RCC 7860 (cell line): ENCODE data around the gene FGF4.

Experiments
- DNase-seq: peaks from one replicate; pipeline ENCODE4 v3.0.0-alpha.2; 2015; ENCODE audit warnings: low spot score
- FAIRE-seq: peaks from 2 replicates; lab custom pipeline; 2012; peaks lifted over from hg19 to GRCh38; lab: Jason Lieb, UNC

The FGF4 gene

GRCh38 chr11:69808667-69809086 is 33.5 kb upstream of the FGF4 start:
- DNase-seq = no peak
- FAIRE-seq = no peak

DNA sequence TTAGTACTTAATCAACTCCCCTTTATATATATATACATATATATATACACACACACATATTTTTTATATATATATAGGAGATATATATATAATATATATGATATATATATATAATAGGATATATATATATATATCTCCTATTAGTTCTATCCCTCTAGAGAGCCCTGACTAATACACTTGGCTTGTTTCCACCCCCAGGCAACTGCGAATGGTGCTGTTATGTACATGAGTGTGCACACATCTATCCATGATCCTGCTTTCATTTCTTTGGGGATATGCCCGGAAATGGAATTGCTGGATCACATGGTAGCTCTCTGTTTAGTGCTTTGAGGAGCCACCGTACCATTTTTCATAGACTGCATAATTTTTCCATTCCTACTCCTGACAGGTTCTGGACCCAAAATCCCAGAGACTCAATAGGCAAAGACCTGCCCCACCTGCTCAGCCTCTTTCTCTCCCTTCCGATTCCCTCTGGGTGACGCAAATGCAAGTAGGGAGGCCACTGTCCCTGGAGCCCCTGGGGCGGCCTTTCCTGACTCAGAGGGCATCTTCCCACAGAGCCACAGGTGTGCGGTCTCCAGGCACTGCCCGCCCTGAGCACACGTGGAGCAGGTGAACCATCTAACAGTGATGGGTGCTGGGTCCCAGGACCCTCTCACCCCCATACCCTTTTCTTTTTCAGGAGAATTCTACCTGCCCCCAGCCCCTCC is 32.1 kb upstream of the FGF4 start:
- no peak for FAIRE-seq
- no peak for DNase-seq

DNA sequence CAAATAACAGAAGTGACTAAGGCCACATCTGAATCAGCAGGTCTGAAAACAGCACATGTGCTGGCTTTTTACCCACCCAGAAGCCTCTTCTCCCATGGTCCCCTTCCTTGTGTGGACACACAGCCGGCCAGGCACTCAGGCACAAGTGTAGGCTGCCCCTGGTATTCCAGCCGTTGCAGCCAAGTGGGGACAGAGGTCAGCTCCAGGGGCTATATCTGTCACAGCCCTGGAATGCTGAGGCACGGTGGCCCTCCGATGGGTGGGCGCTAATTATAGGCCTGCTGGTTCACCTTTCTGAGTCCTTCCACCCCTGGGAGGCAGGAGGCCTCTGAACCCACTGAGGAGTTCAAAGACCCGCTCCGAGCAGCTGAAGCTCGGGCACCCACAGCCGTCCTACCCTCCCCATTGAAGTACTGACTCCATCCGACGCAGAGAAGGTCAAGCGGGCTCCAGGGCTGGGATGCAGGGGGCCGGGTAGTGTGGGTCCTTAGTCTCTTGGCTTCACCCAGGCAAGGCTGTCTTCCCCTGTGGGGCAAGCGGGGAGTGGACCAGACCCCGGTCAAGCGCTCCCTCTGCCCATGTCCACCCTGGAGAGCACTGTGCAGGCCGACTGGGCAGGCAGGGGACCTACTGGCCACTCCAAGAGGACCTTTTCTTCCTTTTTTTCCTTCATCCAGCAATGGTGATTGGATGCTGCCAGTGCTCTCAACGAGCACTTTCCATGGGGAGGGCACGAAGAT is 29.8 kb upstream of the FGF4 start:
- DNase-seq (no peak), FAIRE-seq (no peak)

DNA sequence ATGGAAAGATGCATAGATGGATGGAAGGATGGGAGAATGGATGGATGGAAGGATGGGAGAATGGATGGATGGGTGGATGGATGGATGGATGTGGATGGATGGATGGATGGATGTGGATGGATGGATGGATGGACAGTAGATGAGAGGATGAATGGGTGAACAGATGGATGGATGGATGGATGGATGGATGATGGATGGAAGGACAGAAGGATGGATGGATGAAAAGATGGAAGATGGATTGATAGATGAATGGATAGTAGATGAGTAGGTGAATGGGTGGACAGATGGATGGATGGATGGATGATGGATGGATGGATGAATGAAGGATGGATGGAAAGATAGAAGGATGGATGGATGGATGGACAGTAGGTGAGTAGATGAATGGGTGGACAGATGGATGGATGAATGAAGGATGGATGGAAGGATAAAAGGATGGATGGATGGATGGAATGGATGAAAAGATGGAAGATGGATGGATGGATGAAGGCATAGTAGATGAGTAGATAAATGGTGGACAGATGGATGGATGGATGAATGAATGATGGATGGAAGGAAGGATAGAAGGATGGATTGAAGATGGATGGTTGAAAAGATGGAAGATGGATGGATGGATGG is 28.6 kb upstream of the FGF4 start:
- FAIRE-seq (no peak), DNase-seq (no peak)

GRCh38 chr11:69803022-69803421 is 27.9 kb upstream of the FGF4 start:
- DNase-seq (no peak), FAIRE-seq (no peak)

GRCh38 chr11:69802590-69802989 is 27.4 kb upstream of the FGF4 start:
- DNase-seq (no peak), FAIRE-seq (no peak)

DNA sequence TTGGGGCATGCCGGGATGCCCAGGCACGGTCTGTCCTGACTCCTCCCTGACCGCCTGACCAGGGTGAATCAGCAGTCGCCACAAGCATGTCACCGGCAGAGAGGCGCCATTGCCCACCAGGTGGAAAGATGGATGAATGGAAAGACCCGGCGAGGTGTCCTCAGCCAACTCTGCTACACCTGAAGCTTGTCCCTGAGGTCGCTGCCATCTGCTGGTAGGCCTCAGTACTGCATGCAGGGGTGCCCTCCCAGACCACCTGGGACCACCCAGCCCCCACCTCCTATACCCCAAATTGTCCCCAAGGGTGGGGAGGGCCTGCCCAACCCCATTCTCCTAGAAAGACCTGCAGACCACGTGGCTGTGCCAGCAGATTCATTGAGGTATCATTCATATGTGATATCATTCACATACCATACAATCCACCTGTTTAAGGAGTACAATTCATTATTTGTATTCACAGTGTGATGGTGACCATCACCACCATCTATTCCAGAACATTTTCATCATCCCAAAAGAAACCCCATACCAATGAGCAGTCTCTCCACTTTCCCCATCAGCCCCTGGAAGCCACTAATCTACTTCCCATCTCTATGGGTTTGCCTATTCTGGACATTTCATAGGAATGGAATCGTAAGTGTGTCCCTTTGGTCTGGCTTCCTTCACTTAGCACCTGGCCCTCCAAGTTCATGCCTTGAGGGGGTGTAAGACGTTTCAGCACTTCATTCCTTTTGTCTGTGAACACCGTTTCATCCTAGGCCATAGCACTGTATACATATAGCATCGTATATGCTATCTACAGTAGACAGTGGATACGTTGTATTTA is 26.6 kb upstream of the FGF4 start:
- FAIRE-seq (no peak), DNase-seq (no peak)

DNA sequence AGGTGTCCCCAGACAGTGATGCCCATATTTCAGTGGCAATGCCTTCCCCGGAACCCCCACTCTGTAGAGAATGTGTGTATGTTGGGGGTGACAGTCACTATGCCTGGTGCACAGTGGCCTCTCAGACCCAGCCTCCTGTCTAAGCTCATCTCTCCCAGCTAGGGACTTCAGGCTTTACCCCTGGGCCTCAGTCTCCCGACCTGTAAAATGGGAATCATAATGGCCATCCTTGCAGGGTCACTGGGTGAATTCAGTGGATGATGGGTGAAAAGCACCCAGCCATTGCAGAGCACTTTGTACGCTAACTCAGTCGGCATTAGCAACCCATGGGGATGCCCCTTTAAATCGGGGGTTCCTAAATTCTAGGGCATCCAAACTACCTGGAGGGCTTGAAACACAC is 25.1 kb upstream of the FGF4 start:
- FAIRE-seq (no peak), DNase-seq (no peak)

DNA sequence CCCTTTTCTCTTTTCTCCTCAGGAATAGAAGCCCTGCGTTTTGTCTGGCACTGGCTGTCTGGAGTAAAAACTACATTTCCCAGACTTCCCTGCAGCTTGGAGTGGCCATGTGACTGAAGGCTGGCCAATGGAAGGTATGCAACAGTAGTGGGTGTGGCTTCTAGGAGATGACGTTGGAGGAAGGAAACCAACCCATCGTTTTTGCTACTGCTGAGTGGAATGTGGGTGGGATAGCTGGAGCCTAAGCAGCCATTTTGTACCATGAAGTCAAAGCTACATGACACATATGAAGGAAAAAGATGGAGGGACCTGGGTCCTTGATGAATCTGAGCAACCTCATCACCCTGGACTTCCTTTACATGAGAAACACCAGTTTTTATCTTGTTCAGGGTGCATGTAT is 24.4 kb upstream of the FGF4 start:
- DNase-seq = no peak
- FAIRE-seq = no peak

- no peak for FAIRE-seq
- no peak for DNase-seq
Measured at GRCh38 chr11:69799097-69799496, 24.0 kb upstream of the FGF4 start.

GRCh38 chr11:69797737-69798528 is 22.8 kb upstream of the FGF4 start:
- DNase-seq = no peak

DNA sequence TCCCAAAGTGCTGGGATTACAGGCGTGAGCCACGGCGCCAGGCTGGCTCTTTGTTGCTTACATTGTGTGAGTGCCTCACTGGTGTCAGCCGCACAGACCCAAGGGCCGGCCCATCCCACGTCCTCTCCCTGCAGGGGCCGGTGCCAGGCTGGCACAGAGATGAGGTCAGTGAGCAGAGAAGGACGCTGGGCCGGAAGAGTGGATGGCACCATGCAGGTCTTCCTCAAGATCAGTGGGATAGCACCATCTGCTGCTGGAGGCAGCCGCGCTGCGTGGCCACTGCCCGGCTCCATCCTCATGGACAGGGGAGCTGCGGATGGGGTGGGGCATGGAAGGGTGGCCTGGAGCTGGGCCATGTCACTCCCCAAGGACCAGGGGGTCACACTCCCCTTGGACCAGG is 22.0 kb upstream of the FGF4 start:
- FAIRE-seq = no peak
- no peak for DNase-seq

More at GRCh38 chr11:69797737-69798528, 22.8 kb upstream of the FGF4 start:
- no peak for FAIRE-seq

DNA sequence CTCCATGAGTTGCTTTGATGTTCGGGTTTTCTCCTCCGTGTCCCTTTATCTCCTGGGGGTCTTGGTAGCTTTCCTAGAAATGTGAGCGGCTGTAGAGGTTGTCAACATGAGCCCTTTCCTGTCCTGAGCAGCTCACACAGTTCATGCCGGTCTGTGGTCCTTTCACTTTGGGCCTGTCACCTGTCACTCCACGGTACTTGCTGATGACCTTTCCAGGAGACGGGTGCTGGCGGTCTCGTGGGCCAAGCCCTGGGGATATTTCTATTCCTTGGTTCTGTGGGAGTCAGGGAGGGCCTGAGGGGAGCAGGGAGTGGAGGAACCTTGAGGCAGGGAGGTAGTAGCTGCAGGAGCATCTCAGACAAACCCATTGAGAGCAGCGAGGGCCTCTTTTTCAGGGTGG is 20.9 kb upstream of the FGF4 start:
- no peak for DNase-seq
- no peak for FAIRE-seq

- FAIRE-seq (no peak), DNase-seq (peak; percentile 23)
Measured at GRCh38 chr11:69791276-69792180, 16.4 kb upstream of the FGF4 start.

GRCh38 chr11:69788956-69789355 is 13.8 kb upstream of the FGF4 start:
- FAIRE-seq (no peak), DNase-seq (no peak)

DNA sequence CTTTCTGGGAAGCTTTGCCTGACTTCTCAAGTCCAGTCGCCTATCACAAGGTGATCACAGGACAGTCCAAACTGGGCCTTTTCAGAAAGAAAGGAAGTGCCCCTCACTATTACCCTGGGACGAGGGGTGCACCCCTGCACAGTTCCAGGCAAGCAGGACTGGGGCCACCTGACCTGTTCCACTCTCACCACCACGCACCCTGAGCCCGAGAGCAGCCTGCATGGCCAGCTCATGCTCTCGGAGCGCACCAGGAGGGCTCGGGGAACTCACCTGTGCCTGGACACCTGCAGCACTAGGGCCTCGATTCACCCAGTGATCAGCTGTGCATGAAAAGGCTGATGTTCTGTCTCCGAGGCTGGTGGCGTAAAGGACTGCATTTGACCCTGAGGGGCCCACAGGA is 12.8 kb upstream of the FGF4 start:
- DNase-seq (no peak), FAIRE-seq (no peak)

GRCh38 chr11:69787457-69787856 is 12.3 kb upstream of the FGF4 start:
- FAIRE-seq (no peak), DNase-seq (no peak)

- FAIRE-seq (no peak), DNase-seq (no peak)
Measured at GRCh38 chr11:69781241-69781640, 6.1 kb upstream of the FGF4 start.

- no peak for FAIRE-seq
Measured at GRCh38 chr11:69778373-69778772, 3.2 kb upstream of the FGF4 start.

More at GRCh38 chr11:69778373-69778772, 3.2 kb upstream of the FGF4 start:
- no peak for DNase-seq
